ENCODE data around the gene CMC2.

Gene CMC2

GRCh38 chr16:80948886-80949493, 57.7 kb downstream of the CMC2 start:
- Histone ChIP-seq H3K4me3 (no peak overlapping the region), H3K36me3 (no peaks in the 10 kb centered on the region), H3K27me3 (peaks cover 0 to 3% of the 10 kb centered on the region in 2 donors), H3K9me3 (no peaks in the 10 kb centered on the region), H3K27ac (no peak overlapping the region), H3K4me1 (no peaks in the 10 kb centered on the region)
- peak in 1 of 2 donors; percentile 45 for DNase-seq
- TF ChIP-seq CTCF (IDR thresholded peaks at IDR 0.05), result peak; percentile 42 to 49
- intact Hi-C loops (cut with DNase I; ENCODE audit: low total_unique reads), result no loop called here

GRCh38 chr16:80947708-80948625, 58.7 kb downstream of the CMC2 start:
- no peak overlapping the region for H3K4me3 ChIP-seq
- no peaks in the 10 kb centered on the region for H3K9me3 ChIP-seq
- H3K27ac ChIP-seq, result no peak overlapping the region
- H3K27me3 ChIP-seq, result peaks cover 0 to 3% of the 10 kb centered on the region in 2 donors
- no peaks in the 10 kb centered on the region for H3K4me1 ChIP-seq
- DNase-seq, result no peak
- intact Hi-C loops (cut with DNase I; ENCODE audit: low total_unique reads), result no loop called here
- TF ChIP-seq CTCF (IDR thresholded peaks at IDR 0.05), result no peak
- H3K36me3 ChIP-seq, result no peaks in the 10 kb centered on the region

GRCh38 chr16:80947239-80947638, 59.4 kb downstream of the CMC2 start:
- intact Hi-C loops (cut with DNase I; ENCODE audit: low total_unique reads), result no loop called here
- H3K36me3 ChIP-seq, result no peaks in the 10 kb centered on the region
- H3K4me1 ChIP-seq, result no peaks in the 10 kb centered on the region
- TF ChIP-seq CTCF (IDR thresholded peaks at IDR 0.05), result no peak
- no peaks in the 10 kb centered on the region for H3K9me3 ChIP-seq
- H3K4me3 ChIP-seq, result no peak overlapping the region
- no peak for DNase-seq
- no peak overlapping the region for H3K27ac ChIP-seq
- peaks cover 0 to 3% of the 10 kb centered on the region in 2 donors for H3K27me3 ChIP-seq

GRCh38 chr16:80946481-80946880, 60.2 kb downstream of the CMC2 start:
- peaks cover 0 to 3% of the 10 kb centered on the region in 2 donors for H3K27me3 ChIP-seq
- no peak overlapping the region for H3K27ac ChIP-seq
- no peak for DNase-seq
- no peaks in the 10 kb centered on the region for H3K9me3 ChIP-seq
- intact Hi-C loops (cut with DNase I; ENCODE audit: low total_unique reads), result no loop called here
- H3K4me1 ChIP-seq, result no peaks in the 10 kb centered on the region
- no peaks in the 10 kb centered on the region for H3K36me3 ChIP-seq
- TF ChIP-seq CTCF (IDR thresholded peaks at IDR 0.05), result no peak
- no peak overlapping the region for H3K4me3 ChIP-seq

- Histone ChIP-seq H3K27me3 (no peaks in the 10 kb centered on the region), H3K27ac (no peak overlapping the region), H3K4me1 (peaks cover 0 to 16% (median 14%) of the 10 kb centered on the region in 4 donors), H3K36me3 (no peaks in the 10 kb centered on the region), H3K4me3 (no peak overlapping the region), H3K9me3 (no peaks in the 10 kb centered on the region)
- intact Hi-C loops (cut with DNase I; ENCODE audit: low total_unique reads), result loop anchor here (5.0 kb wide), 1 partner anchor 717 kb away; no protein-coding TSS in a partner anchor
- no peak for TF ChIP-seq CTCF (IDR thresholded peaks at IDR 0.05)
- DNase-seq, result no peak
Measured at GRCh38 chr16:80940069-80940856, 66.4 kb downstream of the CMC2 start.
